Endothelial cell (in vitro differentiated cells): ENCODE data around the gene NHEJ1. TPM values are rescaled to one million over a fixed set of nuclear protein-coding genes. Genes with fewer than 3 reads are reported as not detected.

Source experiments
- DNase-seq: peaks from one replicate; pipeline ENCODE4 v3.0.0; 2021; ENCODE audit warnings: low spot score
- H3K27ac Mint-ChIP-seq: one replicate; pipeline ENCODE4 v1.8.0; 2021; ENCODE audit warnings: mixed read lengths, inconsistent platforms; ENCODE audit not compliant: unreplicated experiment
- H3K27me3 Mint-ChIP-seq: one replicate; pipeline ENCODE4 v1.8.0; 2021; ENCODE audit warnings: mild to moderate bottlenecking, moderate library complexity, mixed read lengths, inconsistent platforms; ENCODE audit not compliant: unreplicated experiment
- H3K36me3 Mint-ChIP-seq: one replicate; pipeline ENCODE4 v1.8.0; 2021; ENCODE audit warnings: mild to moderate bottlenecking, low read depth, mixed read lengths, inconsistent platforms; ENCODE audit not compliant: unreplicated experiment
- H3K4me1 Mint-ChIP-seq: one replicate; pipeline ENCODE4 v1.8.0; 2021; ENCODE audit warnings: mild to moderate bottlenecking, mixed read lengths, inconsistent platforms; ENCODE audit not compliant: unreplicated experiment
- H3K4me3 Mint-ChIP-seq: one replicate; pipeline ENCODE4 v1.8.0; 2021; ENCODE audit warnings: mild to moderate bottlenecking, mixed read lengths, inconsistent platforms; ENCODE audit not compliant: unreplicated experiment
- H3K9me3 Mint-ChIP-seq: one replicate; pipeline ENCODE4 v1.8.0; 2021; ENCODE audit warnings: mixed read lengths, inconsistent platforms; ENCODE audit not compliant: unreplicated experiment
- total RNA-seq: library from RNA; stranded (reverse); fragmentation: NEBNext Ultra II Directional; extraction: Animal tissue kit (Norgen Biotek cat#: 25700); gene quantifications from one replicate; pipeline ENCODE4 v1.2.1, GENCODE V29; 2021; ENCODE audit not compliant: unreplicated experiment
- TF ChIP-seq, protein P1 (sequence below): fragments of 200-600 bp; sonication (generic); IDR thresholded peaks from one replicate; pipeline ENCODE4 v1.5.0; 2021; ENCODE audit warnings: antibody characterized with exemption; ENCODE audit not compliant: unreplicated experiment

NHEJ1 gene
- total RNA-seq, 1 donor from 2014 or later: 11.1 TPM

DNA sequence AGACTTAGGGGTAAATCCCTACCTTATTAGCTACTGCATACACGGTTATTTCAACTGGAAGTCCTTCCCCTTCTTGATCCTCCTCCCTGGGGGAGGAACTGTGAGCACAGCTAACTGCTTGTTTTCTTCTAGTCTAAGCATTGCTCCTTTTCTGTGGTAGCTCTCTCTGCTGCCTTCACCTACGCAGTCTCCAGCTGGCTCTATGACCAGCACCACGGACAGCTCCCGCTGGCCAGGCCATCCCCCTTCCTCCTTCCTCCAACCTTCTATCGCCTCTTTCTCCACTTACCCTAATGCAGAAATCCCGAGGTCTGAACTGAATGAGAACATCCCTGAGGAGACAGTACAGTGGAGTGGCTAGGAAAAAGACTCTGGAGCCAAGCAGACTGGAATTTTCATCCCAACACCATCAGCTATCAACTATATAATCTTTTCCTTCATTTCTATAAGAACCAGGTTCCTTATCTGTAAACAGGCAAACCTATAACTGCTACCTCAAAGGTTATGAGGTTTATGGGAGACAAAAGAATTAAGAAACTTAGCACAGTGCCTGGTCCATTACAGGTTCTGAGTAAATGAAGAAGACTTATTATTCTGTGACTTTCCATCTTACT lies 114.6 kb downstream of the NHEJ1 start:
- peaks cover 4% of the 10 kb centered on the region for H3K36me3 Mint-ChIP-seq
- H3K27ac Mint-ChIP-seq: no peak overlapping the region
- TF ChIP-seq, protein P1, sequence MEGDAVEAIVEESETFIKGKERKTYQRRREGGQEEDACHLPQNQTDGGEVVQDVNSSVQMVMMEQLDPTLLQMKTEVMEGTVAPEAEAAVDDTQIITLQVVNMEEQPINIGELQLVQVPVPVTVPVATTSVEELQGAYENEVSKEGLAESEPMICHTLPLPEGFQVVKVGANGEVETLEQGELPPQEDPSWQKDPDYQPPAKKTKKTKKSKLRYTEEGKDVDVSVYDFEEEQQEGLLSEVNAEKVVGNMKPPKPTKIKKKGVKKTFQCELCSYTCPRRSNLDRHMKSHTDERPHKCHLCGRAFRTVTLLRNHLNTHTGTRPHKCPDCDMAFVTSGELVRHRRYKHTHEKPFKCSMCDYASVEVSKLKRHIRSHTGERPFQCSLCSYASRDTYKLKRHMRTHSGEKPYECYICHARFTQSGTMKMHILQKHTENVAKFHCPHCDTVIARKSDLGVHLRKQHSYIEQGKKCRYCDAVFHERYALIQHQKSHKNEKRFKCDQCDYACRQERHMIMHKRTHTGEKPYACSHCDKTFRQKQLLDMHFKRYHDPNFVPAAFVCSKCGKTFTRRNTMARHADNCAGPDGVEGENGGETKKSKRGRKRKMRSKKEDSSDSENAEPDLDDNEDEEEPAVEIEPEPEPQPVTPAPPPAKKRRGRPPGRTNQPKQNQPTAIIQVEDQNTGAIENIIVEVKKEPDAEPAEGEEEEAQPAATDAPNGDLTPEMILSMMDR: no peak
- DNase-seq: peak; percentile 82
- H3K4me3 Mint-ChIP-seq: no peak overlapping the region
- H3K4me1 Mint-ChIP-seq: peaks cover 14% of the 10 kb centered on the region
- H3K9me3 Mint-ChIP-seq: no peaks in the 10 kb centered on the region
- no peaks in the 10 kb centered on the region for H3K27me3 Mint-ChIP-seq

DNA sequence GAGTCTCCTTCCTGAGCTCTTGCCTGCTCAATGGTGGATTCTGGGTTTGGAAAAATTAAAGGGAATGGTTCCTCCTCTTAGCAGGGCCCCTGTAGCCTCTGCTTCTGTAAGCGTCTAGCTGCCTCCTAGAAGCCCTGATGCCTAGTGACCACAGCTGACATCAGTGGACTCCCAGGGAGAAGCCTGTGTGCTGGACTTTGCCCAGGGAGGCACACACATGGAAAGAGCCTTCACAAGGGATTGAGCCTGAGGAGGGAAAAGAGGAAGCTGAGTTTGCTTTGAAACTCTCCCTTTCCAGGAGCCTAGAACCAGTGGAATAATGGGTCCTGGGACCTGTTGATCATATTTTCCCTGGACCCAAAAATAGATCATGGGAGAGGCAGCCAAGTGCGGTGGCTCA lies 117.9 kb downstream of the NHEJ1 start:
- H3K4me1 Mint-ChIP-seq: peaks cover 14% of the 10 kb centered on the region
- H3K4me3 Mint-ChIP-seq: no peak overlapping the region
- H3K36me3 Mint-ChIP-seq: no peaks in the 10 kb centered on the region
- H3K9me3 Mint-ChIP-seq: no peaks in the 10 kb centered on the region
- H3K27ac Mint-ChIP-seq: no peak overlapping the region
- H3K27me3 Mint-ChIP-seq: no peaks in the 10 kb centered on the region
- TF ChIP-seq, protein P1: no peak
- no peak for DNase-seq

DNA sequence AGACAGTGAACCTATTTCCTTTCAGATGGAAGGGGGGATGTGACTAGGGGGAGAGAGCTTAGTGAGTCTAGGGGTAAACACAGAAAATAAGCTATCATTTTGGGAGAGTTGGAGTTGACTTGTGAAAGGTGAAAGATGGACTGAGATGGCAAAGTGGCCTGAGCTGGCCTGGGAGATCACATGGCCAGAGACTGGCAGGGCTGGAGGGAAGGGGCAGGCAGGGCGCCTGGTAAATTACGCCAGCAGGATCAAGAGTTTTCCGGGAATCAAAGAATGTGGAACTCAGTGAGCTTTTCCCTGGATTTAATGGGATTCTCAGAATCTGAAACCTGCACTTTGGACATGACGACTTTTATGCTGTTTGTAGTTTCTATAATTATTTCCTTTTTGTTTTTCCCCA lies 118.5 kb downstream of the NHEJ1 start:
- Mint-ChIP-seq H3K4me1 (peaks cover 14% of the 10 kb centered on the region), H3K27ac (peak overlapping the region; percentile 24), H3K27me3 (no peaks in the 10 kb centered on the region), H3K36me3 (no peaks in the 10 kb centered on the region), H3K4me3 (peak overlapping the region; percentile 19), H3K9me3 (no peaks in the 10 kb centered on the region)
- no peak for DNase-seq
- TF ChIP-seq, protein P1: no peak

DNA sequence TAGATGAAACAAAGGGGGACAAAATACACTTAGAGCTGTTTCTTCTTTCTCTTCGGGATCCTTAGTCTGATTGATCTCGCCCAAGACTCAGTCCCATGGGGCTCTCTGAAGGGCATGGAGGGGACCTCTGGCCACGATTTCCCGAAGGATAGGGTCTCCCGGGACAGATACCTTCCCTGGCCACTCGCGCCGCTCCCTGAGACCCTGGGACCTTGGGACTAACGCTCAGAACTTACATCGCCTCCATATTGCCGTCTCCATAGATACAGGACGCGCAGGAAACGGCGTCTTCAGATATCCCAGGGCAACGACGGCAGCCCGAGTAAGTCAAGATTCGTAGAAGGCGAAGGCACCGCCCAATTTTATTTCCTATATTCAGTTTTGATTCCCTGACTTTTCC lies 119.4 kb downstream of the NHEJ1 start, which contains the start of gene CFAP65:
TSS of gene CFAP65 (minus strand) at position 265 of the 400 bp plus-strand sequence. CDS start 2,468 bp downstream, outside the sequence.
- Mint-ChIP-seq H3K4me3 (peak within 1 kb of the TSS; percentile 95), H3K27me3 (no peaks in the 10 kb centered on the region), H3K36me3 (no peaks in the 10 kb centered on the region), H3K27ac (peak within 1 kb of the TSS; percentile 57), H3K4me1 (peaks cover 14% of the 10 kb centered on the region), H3K9me3 (no peaks in the 10 kb centered on the region)
- DNase-seq: peak; percentile 64
- TF ChIP-seq, protein P1: no peak

DNA sequence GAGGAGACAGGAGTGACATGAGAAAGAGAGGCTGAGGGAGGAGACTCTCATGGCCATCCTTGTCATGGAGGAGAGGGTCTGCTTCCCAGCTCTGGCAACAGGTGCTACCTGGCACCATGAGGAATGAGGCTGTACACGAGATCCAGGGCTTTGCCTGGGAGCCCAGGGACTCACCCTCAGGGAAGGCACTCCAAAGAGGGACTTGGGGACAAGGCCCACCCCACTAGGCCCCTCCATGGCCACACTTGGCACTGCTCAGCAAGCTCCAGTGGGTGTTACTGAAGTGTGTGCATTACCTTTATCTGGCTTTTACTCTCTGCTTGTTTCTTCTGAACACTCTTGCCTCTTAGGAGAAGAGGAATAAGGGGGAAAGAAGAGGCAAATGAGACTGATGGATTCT lies 122.0 kb downstream of the NHEJ1 start:
- no peak for DNase-seq
- TF ChIP-seq, protein P1: no peak
- Mint-ChIP-seq H3K36me3 (no peaks in the 10 kb centered on the region), H3K4me3 (no peak overlapping the region), H3K27ac (no peak overlapping the region), H3K27me3 (no peaks in the 10 kb centered on the region), H3K9me3 (no peaks in the 10 kb centered on the region), H3K4me1 (peaks cover 14% of the 10 kb centered on the region)
